DOHH2 (cell line): ENCODE measurements around the gene MEGF11.

Experiments used
- H3F3A ChIP-seq: fragments of 200-600 bp; sonication (generic), shearing (Covaris generic); 2 replicates; pipeline ENCODE4 v1.6.0; 2016; ENCODE audit warnings: antibody characterized with exemption, mild to moderate bottlenecking; ENCODE audit not compliant: control insufficient read depth, insufficient read depth
- H3K27ac ChIP-seq: fragments of 200-600 bp; sonication (generic); 2 replicates; pipeline ENCODE4 v1.5.1; 2014; ENCODE audit warnings: low read depth, mild to moderate bottlenecking, low read length, moderate library complexity
- H3K27me3 ChIP-seq: fragments of 200-600 bp; sonication (generic); 2 replicates; pipeline ENCODE4 v1.6.1; 2014; ENCODE audit warnings: mild to moderate bottlenecking, low read length, mixed read lengths; ENCODE audit not compliant: control insufficient read depth
- H3K36me3 ChIP-seq: fragments of 200-600 bp; sonication (generic); 2 replicates; pipeline ENCODE4 v1.6.1; 2014; ENCODE audit warnings: mild to moderate bottlenecking, low read length, moderate library complexity, mixed read lengths; ENCODE audit not compliant: control insufficient read depth
- H3K4me1 ChIP-seq: fragments of 200-600 bp; sonication (generic); 2 replicates; pipeline ENCODE4 v1.6.1; 2014; ENCODE audit warnings: mild to moderate bottlenecking, low read length, mixed read lengths; ENCODE audit not compliant: control insufficient read depth
- H3K4me2 ChIP-seq: fragments of 200-600 bp; sonication (generic); 2 replicates; pipeline ENCODE4 v1.6.0; 2014; ENCODE audit warnings: mild to moderate bottlenecking, low read length, moderate library complexity
- H3K4me3 ChIP-seq: fragments of 200-600 bp; sonication (generic); 2 replicates; pipeline ENCODE4 v1.5.1; 2014; ENCODE audit warnings: mild to moderate bottlenecking, low read length, mixed read lengths
- H3K79me2 ChIP-seq: fragments of 200-600 bp; sonication (generic); 2 replicates; pipeline ENCODE4 v1.6.1; 2014; ENCODE audit warnings: mild to moderate bottlenecking, low read length, mixed read lengths; ENCODE audit not compliant: control insufficient read depth
- H3K9me2 ChIP-seq: fragments of 200-600 bp; sonication (generic); replicated peaks from 2 replicates; pipeline ENCODE4 v1.6.1; 2014; ENCODE audit warnings: mild to moderate bottlenecking, low read length, mixed read lengths; ENCODE audit not compliant: control insufficient read depth
- H3K9me3 ChIP-seq: fragments of 200-600 bp; sonication (generic); 2 replicates; pipeline ENCODE4 v1.6.1; 2014; ENCODE audit warnings: antibody characterized with exemption, low read length, mixed read lengths; ENCODE audit not compliant: control insufficient read depth, insufficient read depth
- H4K20me1 ChIP-seq: fragments of 200-600 bp; sonication (generic); 2 replicates; pipeline ENCODE4 v1.6.0; 2014; ENCODE audit warnings: low read depth, mild to moderate bottlenecking, antibody characterized with exemption, low read length, moderate library complexity; ENCODE audit not compliant: control insufficient read depth, insufficient read depth
- CTCF ChIP-seq: fragments of 200-600 bp; sonication (generic); IDR thresholded peaks from one replicate; pipeline ENCODE4 v1.5.1; 2014; ENCODE audit warnings: antibody characterized with exemption, mild to moderate bottlenecking, low read depth, low read length; ENCODE audit not compliant: poor library complexity, severe bottlenecking
- EZH2phosphoT487 ChIP-seq: fragments of 200-600 bp; sonication (generic); IDR thresholded peaks from 2 replicates; pipeline ENCODE4 v1.6.1; 2017; ENCODE audit warnings: borderline replicate concordance, mild to moderate bottlenecking, antibody characterized with exemption, low read length, moderate library complexity, mixed read lengths

MEGF11 gene

DNA sequence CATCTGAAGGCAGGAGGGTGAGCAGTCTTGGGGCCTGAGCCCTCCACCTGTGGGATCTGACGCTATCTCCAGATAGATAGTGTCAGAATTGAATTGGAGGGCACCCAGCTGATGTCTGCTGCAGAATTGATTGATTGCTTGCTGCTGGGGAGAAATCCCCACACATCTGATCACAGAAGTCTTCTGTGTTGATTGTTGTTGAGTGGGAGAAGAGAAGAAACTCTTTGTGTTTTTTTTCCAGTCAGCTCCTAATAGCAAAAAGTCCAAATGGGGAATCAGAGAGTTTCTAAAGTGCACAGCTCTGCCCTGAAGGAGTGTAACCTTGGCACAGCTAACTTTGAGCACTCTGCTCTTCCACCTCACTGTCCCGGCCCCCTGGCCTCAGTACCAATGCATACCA lies 318.2 kb downstream of the MEGF11 start:
- H3K4me2 ChIP-seq, result no peak overlapping the region
- no peaks in the 10 kb centered on the region for H3K4me1 ChIP-seq
- H3K27me3 ChIP-seq, result no peaks in the 10 kb centered on the region
- H3K36me3 ChIP-seq, result peaks cover 9% of the 10 kb centered on the region
- H3F3A ChIP-seq, result no peaks in the 10 kb centered on the region
- H4K20me1 ChIP-seq, result no peaks in the 10 kb centered on the region
- H3K9me2 ChIP-seq, result no peaks in the 10 kb centered on the region
- no peak overlapping the region for H3K27ac ChIP-seq
- no peaks in the 10 kb centered on the region for H3K9me3 ChIP-seq
- H3K4me3 ChIP-seq, result no peak overlapping the region
- no peak for TF ChIP-seq EZH2phosphoT487
- TF ChIP-seq CTCF, result no peak
- no peaks in the 10 kb centered on the region for H3K79me2 ChIP-seq

- Histone ChIP-seq H3K9me2 (no peaks in the 10 kb centered on the region), H4K20me1 (no peaks in the 10 kb centered on the region), H3K4me1 (no peaks in the 10 kb centered on the region), H3F3A (no peaks in the 10 kb centered on the region), H3K27me3 (no peaks in the 10 kb centered on the region), H3K27ac (no peak overlapping the region), H3K4me2 (no peak overlapping the region), H3K36me3 (peaks cover 41% of the 10 kb centered on the region), H3K4me3 (no peak overlapping the region), H3K79me2 (no peaks in the 10 kb centered on the region), H3K9me3 (no peaks in the 10 kb centered on the region)
- TF ChIP-seq CTCF (no peak), EZH2phosphoT487 (no peak)
These were observed 322.3 kb downstream of the MEGF11 start for GRCh38 chr15:65931221-65931620.

- Histone ChIP-seq H3K9me3 (no peaks in the 10 kb centered on the region), H3F3A (no peaks in the 10 kb centered on the region), H3K27ac (no peak overlapping the region), H3K9me2 (no peaks in the 10 kb centered on the region), H3K36me3 (peaks cover 51% of the 10 kb centered on the region), H3K4me1 (no peaks in the 10 kb centered on the region), H3K4me2 (no peak overlapping the region), H3K27me3 (no peaks in the 10 kb centered on the region), H4K20me1 (no peaks in the 10 kb centered on the region), H3K4me3 (no peak overlapping the region), H3K79me2 (no peaks in the 10 kb centered on the region)
- TF ChIP-seq EZH2phosphoT487, result no peak
- no peak for TF ChIP-seq CTCF
These were observed 323.4 kb downstream of the MEGF11 start for GRCh38 chr15:65930134-65930533.

DNA sequence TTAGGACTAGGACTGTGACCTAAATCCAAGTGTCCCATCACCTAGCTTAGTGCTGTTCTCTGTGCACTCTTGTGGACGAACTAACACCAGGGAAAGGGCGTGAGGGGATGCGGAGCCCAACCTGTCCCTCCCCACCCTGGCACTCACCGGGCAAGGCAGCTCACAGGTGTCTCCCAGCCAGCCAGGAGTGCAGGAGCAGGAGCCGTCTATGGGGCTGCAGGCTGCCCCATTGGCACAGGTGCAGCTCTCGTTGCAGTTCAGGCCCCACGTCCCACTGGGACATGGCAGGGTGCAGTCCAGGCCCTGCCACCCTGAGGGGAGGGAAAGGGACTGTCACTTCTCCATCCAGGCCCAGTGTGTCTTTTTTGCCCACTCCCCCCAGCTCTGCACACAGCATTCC lies 324.0 kb downstream of the MEGF11 start:
- H4K20me1 ChIP-seq, result no peaks in the 10 kb centered on the region
- peaks cover 56% of the 10 kb centered on the region for H3K36me3 ChIP-seq
- H3K9me2 ChIP-seq, result no peaks in the 10 kb centered on the region
- no peaks in the 10 kb centered on the region for H3K9me3 ChIP-seq
- H3K27me3 ChIP-seq, result no peaks in the 10 kb centered on the region
- H3K79me2 ChIP-seq, result no peaks in the 10 kb centered on the region
- H3F3A ChIP-seq, result no peaks in the 10 kb centered on the region
- no peak overlapping the region for H3K27ac ChIP-seq
- no peak for TF ChIP-seq CTCF
- TF ChIP-seq EZH2phosphoT487, result no peak
- H3K4me2 ChIP-seq, result no peak overlapping the region
- H3K4me1 ChIP-seq, result no peaks in the 10 kb centered on the region
- no peak overlapping the region for H3K4me3 ChIP-seq
